ENCODE data around the gene FNDC3B.

GRCh38 chr3:172437713-172438112 lies 398.3 kb downstream of the FNDC3B start:
- TF ChIP-seq CTCF (IDR thresholded peaks at IDR 0.05 in 8 of 11, conservative IDR thresholded peaks at IDR 0.05 in 3 of 11) (no peak), POLR2A (IDR thresholded peaks at IDR 0.05) (no peak), POLR2AphosphoS5 (IDR thresholded peaks at IDR 0.05) (no peak)
